ENCODE measurements around the gene PELI1.
"Not testable (repeated sequence)": the region's sequence is repeated elsewhere in the genome, so short reads cannot be mapped to it uniquely, and the experiment has no call there.

Gene PELI1

DNA sequence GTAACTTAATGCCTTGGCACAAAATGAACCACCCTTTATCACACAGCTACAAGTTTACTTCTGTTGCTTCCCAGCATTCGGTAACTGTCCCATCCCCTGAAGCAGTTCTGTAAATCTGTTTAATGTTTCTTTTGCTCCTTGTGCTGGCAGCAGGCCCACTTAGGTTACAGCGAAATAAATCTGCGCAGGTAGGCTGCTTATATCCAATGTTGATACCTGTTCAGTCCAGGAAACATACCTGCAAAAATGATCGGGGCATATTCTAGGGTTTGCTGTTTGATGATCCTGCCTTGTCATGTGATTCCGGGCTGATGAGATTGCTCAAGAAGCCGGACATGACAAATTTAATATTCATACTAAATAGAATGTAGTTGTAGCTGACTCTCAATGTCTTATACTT is 23.3 kb downstream of the PELI1 start:
- no peak for DNase-seq

DNA sequence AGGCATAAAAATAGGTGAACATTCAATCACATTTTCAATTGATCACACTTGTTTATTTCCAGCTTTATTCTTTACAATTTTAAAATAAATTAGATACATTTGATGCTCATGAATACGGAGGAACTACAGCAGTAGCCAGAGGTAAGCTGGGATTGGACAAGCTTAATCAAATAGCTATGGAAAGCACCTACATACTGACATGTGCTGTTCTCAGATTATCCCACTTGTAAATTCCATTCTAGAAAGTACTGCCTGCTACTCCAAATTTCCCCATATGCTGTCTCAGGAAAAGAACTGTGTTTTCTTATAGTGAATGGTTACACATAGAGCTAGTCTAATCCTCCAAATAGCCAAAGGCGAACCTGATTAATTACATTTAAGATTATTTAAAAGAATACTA is 24.2 kb downstream of the PELI1 start:
- no peak for DNase-seq

DNA sequence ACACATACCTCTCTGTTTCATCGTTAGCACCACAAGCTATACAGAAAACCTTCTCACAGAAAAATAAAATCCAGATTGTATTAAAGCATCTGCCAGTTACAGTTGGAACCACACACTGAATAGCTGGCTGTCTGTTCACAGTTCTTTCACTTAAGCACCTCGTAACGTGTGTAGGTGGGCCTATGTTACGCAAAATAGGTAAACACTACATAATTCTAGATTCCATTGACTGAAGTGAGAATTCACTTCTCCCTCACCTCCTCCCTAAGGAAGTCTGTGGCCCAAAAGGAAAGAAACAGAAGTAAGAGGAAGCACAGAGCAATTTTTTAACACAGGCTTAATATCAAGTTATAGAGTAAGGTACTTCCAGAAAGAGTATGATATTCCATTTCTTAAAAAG is 24.9 kb downstream of the PELI1 start:
- no peak for DNase-seq

DNA sequence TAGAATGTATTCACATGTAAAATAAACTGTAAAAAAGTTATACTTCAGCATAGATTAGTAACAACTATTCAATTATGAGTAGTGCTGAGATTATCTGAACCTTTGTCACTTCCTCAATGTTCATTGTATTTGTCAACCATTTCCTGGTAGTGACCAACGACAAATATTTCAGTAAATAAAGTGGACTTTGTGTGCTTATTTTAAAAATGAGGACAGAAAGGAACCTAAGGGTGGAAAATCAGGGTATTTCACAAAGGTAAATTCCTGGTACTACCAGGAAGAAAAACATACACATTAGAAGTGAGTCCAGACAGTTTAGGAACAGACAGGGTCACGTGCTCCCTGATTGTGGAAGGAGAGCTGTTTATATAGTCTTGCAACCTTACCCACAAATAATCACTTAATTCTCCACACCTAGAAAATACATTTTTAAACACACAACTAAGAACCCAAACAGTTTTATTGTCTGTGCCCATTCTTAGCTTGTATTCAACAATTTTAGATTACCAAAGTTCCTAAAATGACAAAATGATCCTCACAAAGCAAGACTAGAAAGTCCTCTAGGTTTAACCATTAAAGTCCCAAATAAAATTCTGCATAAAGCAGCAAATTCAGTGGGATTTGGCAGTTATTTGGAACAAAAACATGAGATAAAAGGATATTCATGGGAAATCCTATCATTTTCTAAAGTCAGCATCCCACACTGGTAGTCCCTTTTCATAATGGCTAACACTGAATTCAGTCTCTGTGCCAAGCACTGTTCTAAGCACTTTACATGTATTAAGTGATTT is 28.2 kb downstream of the PELI1 start:
- no peak for DNase-seq

DNA sequence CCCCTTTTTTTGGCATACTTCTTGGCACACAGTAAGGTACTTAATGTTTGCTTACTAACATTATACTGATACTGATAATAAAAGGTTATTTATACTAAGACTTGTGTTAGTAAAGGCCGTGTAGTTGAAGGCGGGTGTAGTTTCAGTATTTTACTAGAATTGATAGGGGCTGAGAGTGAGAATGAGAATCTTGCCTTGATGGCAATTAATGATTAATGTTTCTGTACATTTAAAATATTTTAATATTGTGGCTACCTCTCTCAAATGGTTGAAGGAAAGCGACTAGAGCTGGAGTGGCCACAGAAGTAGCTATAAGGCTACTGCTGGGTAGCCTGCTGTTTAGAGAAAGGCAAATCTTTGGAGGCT is 29.3 kb downstream of the PELI1 start:
- no peak for DNase-seq

DNA sequence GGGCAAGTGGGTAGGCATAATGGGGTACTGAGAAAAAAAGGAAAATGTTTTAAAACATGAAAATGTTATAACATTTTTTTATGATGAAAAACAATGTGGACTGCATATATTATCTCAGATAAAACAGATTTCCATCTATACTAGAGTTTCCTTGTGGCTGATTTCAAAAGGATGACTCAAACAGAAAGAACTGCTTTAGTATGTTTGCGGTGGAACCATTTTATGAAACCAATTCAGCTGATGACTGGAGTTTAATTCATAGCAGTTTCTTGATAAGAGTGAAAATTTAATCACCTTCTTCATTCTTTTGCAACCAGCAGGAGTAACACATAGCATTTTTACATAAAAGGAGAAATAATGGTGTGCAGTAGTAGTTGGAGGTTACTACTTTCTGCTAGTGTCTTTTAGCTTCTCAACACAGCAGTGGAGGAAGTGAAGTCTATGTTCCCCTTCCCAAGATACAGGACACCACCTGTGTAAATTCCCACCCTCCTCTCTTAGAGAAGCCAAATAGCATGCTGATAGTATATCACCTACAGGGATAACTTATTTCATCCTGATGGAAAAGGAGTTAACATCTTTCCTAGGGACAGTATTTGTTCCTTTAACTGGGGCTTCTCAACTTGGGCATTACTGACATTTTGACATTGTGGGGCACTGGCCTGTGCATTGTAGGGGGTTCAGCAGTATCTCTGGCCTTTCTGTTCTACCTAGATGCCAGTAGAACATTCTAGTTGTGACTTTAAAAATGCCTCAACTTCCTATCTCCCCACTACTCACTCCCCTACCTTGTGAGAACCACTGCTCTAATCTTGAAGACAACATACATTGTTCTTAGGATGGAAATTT is 29.9 kb downstream of the PELI1 start:
- DNase-seq = no peak

DNA sequence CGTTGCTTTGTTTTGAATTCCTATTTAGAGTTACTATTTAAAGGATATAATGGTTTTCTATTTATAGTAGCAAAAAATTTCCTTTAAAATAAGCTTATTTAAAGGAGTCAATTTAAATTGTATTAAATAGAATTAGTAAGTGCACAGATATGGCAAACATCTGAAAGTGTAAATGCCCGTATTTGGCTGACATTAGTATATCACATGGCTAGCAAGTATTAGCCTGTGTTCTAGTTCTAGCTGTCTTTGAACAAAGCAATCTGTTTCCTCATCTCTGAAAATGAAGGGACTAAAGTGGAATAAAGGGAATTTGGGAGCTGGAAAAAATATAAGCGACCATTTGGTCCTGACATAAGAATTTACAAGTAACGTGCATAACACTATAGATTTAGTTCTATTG is 32.2 kb downstream of the PELI1 start:
- DNase-seq = no peak

DNA sequence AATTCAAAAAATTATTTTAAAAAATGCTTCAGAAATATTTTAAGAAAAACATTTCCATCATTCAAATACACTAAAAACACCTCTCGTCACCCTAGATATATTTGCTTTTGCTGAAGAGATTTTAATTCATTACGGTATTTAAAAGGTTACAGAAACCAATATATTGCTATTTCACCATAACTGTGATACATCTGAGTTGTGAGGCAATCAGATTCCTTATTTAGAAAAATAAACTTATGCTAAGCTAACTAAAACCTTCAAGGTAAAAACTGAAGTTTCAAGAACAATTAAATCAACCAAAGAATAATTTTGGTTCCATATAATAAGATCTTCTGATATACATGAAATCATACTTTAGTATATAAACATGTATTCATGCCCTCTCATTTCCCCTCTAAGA is 32.8 kb downstream of the PELI1 start:
- DNase-seq = no peak

DNA sequence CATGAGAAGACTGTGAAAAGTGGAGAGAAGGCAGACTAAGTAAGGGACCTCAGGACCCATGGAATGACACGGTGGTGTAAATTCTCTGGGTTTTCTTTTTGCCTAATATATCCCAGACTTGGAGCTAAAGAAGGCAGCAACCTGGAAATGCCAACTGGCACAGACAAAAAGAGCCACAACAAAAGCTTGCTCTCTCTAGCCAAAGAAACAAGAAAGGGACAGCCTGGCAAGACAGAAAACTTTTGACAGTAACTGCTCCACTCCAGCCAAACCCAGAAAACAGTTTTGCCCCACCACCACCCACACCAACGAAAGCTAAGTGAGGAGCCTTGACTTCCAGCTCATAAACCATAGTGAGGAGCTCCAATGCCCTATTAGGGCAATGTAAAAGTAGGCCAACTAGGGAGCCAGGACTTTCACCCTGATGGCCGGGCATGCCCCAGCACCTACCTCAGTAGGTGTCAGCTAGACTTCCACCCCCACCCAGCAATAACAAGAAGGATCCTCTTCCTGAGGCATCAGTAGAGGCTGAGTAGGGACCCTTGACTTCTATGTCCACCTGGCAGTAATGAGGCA is 35.5 kb downstream of the PELI1 start:
- DNase-seq = no peak

DNA sequence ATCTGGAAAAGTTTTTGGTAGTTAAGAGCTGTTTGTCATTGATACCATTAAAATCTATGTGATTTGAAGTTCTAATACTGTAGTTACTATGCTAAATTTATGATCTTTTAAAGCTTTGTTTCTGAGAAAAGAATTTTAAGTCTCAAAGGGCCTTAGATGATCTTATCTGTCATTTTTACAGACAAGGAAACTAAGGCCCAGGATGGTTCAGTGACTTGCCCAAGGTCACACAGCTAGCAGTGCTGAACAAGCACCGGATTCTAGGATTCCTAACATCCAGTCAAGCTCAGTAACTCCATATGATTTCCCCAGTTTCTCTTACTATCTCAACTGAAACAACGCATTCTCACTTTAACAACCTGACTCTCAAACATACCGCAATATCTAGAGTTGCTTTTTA is 37.7 kb downstream of the PELI1 start:
- DNase-seq = no peak

DNA sequence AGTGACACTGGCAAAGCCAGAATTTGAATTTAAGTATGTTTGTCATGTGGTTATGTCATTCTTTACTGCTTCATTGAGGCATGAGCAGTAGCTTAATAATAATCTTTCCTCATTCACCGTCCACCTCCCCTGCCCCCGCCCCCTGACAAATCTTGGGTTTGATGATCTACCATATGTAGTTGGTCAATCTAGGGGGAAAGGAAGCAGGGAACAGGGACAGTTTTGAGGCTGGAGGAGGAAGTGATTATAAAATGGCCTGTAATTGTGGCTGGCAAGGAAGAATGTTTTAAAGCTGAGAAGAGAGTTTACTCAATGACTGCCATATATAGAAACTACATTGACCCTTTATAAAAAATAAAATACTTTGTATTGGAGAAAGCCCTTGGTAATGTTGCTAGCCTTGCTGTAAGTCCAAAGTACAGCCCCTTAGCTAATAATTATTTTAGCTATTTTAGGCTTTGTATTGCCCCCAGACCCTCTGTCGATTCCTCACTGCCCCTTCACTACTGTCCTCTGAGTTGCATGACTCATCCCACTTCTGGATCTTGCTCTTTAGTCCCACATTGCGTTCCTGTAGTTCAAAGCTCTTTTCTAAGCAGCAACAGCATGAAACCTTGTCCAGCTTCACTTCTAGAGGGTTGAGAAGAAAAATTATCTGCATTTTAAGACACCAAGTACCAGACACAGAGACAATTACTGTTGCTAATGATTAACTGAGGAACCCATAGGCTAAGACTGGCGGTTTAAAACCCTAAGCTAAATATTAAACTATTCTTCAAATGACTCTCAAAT is 38.4 kb downstream of the PELI1 start:
- DNase-seq = no peak

DNA sequence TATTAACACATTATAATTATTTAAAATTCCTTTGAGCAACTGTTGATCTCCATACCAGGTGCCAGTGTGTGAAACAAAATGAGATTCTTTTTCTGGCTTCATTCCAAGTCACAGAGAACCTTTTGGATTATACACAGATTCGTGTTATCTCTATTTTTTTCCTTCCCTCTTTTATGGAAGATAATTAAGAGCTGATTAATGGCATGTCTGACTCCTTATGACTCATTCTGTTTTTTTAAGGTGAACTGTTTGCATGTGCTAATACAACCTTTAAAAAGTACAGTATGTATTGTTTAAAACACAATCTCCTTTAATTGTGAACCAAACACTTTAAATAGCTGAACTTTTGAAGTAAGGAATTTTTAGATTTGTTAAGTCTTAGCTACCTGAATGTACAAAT is 39.3 kb downstream of the PELI1 start:
- DNase-seq = no peak

DNA sequence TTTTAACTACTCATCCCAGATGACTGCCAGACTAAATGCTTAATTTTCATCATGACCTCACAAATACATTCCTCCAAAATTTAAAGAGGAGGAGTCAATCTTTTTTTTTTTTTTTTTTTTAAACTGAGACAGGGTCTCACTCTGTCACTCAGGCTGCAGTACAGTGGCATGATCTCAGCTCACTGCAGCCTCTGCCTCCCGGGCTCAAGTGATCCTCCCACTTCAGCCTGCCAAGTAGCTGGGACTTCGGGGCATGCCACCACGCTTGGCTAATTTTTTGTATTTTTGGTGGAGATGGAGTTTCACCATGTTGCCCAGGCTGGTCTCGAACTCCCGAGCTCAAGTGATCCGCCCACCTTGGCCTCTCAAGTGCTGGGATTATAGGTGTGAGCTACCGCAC is 41.5 kb downstream of the PELI1 start:
- not testable (repeated sequence) for DNase-seq

DNA sequence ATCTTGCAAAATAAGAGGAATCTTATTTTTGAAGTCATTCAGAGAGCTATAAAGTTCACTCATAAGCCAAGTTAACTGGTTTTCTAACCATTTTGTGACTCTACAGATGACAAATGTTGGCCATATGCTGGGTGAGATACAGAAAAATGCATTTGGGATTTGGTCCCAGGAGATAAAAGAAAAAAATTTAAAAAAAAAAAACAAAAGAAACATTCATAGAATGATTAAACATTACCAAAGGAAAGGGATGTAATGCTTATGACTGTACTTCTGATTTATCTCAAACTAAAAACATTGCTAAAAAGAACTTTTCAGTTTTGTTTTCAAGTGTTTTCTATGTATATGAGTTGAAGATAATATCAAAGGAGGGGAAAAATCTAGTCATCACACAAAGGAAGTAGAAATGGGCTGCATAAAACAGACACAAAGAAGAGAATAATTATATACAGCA is 43.1 kb downstream of the PELI1 start:
- DNase-seq = no peak

DNA sequence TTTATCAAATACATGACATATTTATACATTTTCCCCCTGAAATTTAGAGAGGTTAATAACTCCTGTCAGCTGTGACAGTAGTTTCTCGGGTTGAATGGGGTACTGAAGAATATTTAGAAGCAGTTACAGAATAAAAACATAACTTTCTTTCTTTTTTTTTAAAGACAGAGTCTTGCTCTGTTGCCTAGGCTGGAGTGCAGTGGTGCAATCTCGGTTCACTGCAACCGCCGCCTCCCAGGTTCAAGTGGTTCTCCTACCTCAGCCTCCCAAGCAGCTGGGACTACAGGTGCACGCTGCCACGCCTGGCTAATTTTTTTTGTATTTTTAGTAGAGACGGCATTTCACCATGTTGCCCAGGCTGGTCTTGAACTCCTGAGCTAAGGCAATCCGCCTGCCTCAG is 43.6 kb downstream of the PELI1 start:
- not testable (repeated sequence) for DNase-seq

DNA sequence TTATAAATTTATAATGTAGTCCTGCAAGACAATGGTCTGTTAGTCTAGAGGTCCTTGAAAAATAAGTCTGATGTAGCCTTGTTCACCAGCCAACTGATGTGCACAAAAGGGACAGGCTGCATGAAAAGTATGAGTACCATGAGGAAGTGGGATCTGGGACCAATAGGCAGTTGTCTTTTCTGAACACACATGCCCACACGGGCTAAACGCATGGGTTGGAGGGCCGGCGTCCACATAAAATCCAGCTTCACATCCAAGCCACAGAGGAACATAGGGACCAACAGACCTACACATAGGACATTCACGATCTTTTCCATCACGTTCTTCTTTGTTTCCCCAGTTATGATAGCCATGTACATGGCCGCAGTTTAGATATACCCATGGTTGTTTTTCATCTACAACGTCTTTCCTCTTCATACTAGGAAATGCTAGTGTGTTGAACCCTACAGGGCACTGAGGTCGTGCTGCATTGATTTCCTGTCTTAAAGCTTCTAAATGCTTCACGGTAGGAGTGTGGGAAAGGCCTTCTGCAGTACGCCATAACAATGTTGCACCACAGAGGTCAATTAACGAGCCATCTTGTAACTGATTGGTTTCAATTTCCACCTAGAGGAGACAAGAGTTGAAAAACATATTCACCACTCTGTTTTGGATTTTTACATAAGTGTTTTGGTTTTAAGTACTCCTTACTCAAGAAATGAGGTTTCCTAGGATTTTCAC is 49.4 kb downstream of the PELI1 start:
- DNase-seq = no peak

DNA sequence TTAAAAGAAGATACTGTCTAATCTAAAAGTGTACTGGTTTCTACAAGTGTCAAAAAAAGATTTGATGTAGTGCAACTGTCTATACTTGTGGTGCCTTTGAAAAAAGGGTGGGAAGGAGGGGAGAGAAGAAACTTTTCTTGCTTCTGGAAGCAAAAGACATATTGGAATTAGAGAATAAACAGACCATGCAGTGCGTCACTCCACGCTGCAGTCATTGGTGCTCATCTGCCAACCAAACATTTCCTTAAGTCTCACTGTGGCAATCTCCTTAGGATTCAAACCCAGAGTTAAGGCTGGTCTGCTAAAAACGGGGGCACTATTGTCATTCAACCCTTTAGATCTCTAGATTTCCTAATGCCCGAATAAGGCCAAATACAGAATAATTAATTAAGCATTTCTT is 50.9 kb downstream of the PELI1 start:
- DNase-seq = no peak

DNA sequence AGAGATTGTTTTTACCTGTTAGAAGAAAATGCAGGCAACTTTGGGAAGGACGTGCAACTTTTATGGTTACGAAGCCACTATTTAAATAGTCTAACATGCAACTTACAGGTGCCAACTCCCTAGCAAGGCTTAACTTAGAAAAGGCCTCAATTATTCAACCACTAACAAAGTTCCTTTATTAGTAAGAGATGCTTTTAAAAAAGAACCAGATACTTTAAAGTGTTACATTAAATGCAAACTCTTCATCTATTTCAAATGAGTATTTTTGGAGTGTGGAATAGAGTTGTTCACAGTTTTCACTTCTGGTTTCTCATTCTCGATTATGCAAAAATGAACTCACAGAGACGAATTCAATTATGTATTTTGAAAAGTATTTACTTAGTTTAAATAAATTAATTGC is 51.7 kb downstream of the PELI1 start:
- DNase-seq = no peak

DNA sequence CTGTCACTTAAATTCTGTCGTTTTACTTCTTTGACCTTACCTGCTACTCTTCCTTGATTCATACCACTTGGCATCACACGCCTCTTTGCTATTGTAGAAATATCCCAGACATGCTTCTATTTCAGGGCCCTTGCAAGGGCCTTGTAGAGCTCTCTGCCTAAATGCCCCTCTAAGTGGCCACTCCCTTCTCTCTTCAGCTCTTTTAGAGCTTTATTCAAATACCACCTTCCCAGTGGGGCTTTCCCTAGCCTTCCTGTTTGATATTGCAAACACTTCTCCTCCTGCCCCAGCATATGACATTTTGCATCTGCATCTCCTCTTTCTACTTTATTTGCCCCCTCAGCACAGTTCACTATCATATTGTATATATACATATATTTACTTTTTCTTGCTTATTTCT is 54.0 kb downstream of the PELI1 start:
- DNase-seq = no peak

DNA sequence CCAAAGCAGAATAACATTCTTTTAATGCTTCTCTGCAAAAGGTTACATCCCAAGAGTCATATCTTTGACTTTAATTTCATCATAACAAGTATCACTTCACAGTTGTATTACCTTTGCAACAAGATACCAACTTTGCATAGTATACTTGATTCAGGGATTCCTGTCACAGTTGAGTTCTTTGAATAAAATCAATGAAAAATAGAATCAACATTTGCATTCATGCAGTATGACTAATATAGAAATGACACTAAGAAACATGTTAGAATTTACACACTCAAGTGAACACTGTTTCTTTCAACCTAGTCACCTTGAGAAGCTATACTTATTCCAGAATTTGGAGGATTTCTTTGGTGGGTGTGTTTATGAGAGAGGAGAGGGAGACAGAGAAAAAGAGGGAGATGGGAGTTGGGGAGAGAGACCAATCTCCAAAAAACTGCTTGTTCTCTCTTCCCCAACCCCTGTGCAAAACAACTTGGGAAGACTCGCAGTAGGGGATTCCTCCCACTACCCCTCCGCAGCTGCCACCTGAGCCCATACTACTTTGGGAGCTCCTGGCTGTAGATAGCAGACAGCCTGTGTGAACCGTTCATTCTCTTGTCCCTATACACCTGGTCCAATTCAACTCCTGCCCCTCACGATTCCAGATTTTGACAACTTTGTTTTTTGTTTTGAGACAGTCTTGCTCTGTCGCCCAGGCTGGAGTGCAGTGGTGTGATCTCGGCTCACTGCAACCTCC is 57.7 kb downstream of the PELI1 start:
- no peak for DNase-seq

DNA sequence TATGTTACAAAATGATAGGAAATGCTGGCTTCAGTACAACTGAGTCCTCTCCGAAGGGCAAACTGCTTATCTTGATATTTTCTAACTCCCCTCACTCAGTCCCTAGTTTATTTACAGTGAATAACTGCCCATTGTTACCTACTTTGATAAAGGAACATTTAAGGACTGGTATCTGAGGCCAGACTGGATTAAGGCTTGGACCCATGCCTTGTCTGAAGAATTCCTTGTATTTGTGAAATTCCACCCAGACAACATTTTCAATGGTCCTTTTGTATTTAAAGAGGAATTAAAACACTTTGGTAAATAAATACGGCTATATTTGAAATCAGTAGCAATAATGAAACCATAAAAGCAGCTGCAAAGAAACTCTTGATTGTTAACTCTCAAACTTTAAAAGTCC is 58.3 kb downstream of the PELI1 start:
- no peak for DNase-seq

DNA sequence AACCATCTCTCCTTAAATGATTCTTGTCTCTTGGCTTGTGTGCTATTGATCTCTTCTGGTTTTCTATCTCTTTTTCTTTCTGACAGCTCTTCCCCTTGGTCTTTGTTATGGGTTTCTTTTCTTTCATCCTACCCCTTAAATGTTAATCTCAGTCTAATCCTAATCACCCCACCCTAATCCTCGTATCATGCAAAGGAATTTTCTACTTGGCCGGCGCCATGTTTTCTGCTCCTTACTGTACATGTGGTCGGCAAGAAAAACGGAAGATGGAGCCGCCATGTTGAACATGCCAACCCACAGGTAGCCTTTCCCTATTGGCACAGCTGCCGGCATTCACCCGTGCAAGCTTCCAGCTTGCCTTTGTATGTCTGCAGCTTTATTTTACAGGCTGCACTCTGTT is 63.2 kb downstream of the PELI1 start:
- DNase-seq = no peak

All from activated effector memory CD4-positive, alpha-beta T cell treated with anti-CD3 and anti-CD28 coated beads, Interleukin-2, amount 50 U/mL, for 16 hours (primary cell).